ENCODE data around the gene LRIG2.
"Not testable (repeated sequence)": the region's sequence is repeated elsewhere in the genome, so short reads cannot be mapped to it uniquely, and the experiment has no call there.

The LRIG2 gene

DNA sequence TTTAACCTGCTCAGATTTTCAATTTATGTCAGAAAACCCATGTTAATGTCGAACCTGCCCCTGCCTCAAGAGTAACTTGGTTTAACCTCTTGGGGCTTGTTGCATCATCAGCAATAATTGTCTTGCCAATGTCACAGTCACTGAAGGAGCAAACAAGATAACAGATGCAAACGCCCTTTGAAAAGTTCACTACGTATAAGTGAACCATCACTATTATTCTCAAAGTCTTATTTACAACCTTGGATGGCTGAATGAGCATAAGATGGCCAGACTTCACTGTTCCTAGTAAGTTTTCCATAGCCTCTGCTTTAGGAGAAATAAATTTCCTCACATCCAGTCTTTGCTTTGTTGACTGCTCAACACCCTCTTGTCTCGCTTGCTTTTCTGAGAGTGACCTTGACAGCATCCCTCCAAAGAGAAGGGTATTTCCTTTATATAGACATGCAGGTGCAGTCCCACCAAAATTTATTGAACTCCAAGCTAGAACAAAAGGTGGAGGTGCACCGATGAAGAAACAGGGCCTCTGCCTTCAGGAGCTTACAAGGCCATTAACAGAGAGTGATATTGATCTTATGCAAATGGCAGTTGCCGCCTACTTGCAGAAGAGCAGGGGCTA is 749 bp upstream of the LRIG2 start:
- no peaks in the 10 kb centered on the region for H3K9me2 ChIP-seq (replicated peaks; ENCODE audit: low read depth, low read length)
- H3K36me3 ChIP-seq (ENCODE audit: insufficient read depth, low read length), result no peaks in the 10 kb centered on the region
- H3K9ac ChIP-seq (ENCODE audit: low read depth, low read length, poor library complexity, severe bottlenecking), result peak overlapping the region; percentile 83
- peaks cover 39% of the 10 kb centered on the region for H3K79me2 ChIP-seq (ENCODE audit: insufficient read depth, low read length)
- no peaks in the 10 kb centered on the region for H3K9me3 ChIP-seq (ENCODE audit: insufficient read depth, low read depth, low read length)
- no peaks in the 10 kb centered on the region for H3K27me3 ChIP-seq (ENCODE audit: insufficient read depth, low read length, poor library complexity, severe bottlenecking)
- TF ChIP-seq, protein P1, sequence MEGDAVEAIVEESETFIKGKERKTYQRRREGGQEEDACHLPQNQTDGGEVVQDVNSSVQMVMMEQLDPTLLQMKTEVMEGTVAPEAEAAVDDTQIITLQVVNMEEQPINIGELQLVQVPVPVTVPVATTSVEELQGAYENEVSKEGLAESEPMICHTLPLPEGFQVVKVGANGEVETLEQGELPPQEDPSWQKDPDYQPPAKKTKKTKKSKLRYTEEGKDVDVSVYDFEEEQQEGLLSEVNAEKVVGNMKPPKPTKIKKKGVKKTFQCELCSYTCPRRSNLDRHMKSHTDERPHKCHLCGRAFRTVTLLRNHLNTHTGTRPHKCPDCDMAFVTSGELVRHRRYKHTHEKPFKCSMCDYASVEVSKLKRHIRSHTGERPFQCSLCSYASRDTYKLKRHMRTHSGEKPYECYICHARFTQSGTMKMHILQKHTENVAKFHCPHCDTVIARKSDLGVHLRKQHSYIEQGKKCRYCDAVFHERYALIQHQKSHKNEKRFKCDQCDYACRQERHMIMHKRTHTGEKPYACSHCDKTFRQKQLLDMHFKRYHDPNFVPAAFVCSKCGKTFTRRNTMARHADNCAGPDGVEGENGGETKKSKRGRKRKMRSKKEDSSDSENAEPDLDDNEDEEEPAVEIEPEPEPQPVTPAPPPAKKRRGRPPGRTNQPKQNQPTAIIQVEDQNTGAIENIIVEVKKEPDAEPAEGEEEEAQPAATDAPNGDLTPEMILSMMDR (conservative IDR thresholded peaks at IDR 0.05; ENCODE audit: low read length), result no peak
- TF ChIP-seq EZH2phosphoT487 (IDR thresholded peaks at IDR 0.05; ENCODE audit: borderline replicate concordance), result no peak
- peak overlapping the region; percentile 68 for H3K4me2 ChIP-seq (ENCODE audit: low read depth, low read length, poor library complexity, severe bottlenecking)
- H4K20me1 ChIP-seq (ENCODE audit: insufficient read depth, low read length, poor library complexity, severe bottlenecking), result peaks cover 27% of the 10 kb centered on the region
- peaks cover 19% of the 10 kb centered on the region for H3K4me1 ChIP-seq (ENCODE audit: insufficient read depth, low read length, poor library complexity, severe bottlenecking)
- H3F3A ChIP-seq (ENCODE audit: low read depth), result no peaks in the 10 kb centered on the region
- H3K4me3 ChIP-seq (ENCODE audit: low read length, poor library complexity, severe bottlenecking), result peak overlapping the region; percentile 86
- peak overlapping the region; percentile 96 for H2AFZ ChIP-seq (ENCODE audit: low read length)

DNA sequence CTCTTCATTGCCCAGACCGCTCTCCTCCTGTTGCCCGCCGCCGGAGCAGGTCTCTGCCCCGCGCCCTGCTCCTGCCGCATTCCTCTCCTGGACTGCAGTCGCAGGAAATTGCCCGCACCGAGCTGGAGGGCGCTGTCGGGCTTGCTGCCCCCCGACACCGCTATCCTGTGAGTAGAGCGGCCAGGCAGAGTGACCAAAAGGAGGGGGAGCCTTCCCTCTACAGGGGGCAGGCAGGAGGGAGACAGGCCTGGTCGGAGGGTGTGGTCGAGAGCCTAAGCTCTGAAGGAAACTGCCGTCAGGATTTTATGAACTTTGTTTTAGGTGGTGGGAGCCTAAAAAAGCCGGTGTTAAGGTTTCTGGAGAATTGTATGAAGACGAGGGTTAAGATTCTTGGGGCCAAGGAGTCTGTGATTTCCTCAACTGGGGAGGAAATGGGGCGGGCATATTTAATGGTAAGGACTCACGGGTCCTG is 517 bp downstream of the LRIG2 start:
- H3K4me2 ChIP-seq (ENCODE audit: low read depth, low read length, poor library complexity, severe bottlenecking), result peak overlapping the region; percentile 92
- H2AFZ ChIP-seq (ENCODE audit: low read length), result peak overlapping the region; percentile 96
- H4K20me1 ChIP-seq (ENCODE audit: insufficient read depth, low read length, poor library complexity, severe bottlenecking), result peaks cover 30% of the 10 kb centered on the region
- H3K9ac ChIP-seq (ENCODE audit: low read depth, low read length, poor library complexity, severe bottlenecking), result peak overlapping the region; percentile 83
- no peaks in the 10 kb centered on the region for H3K36me3 ChIP-seq (ENCODE audit: insufficient read depth, low read length)
- H3K4me3 ChIP-seq (ENCODE audit: low read length, poor library complexity, severe bottlenecking), result peak overlapping the region; percentile 86
- H3K9me2 ChIP-seq (replicated peaks; ENCODE audit: low read depth, low read length), result no peaks in the 10 kb centered on the region
- H3K9me3 ChIP-seq (ENCODE audit: insufficient read depth, low read depth, low read length), result no peaks in the 10 kb centered on the region
- H3K79me2 ChIP-seq (ENCODE audit: insufficient read depth, low read length), result peaks cover 40% of the 10 kb centered on the region
- no peaks in the 10 kb centered on the region for H3F3A ChIP-seq (ENCODE audit: low read depth)
- TF ChIP-seq EZH2phosphoT487 (IDR thresholded peaks at IDR 0.05; ENCODE audit: borderline replicate concordance), result no peak
- TF ChIP-seq, protein P1 (conservative IDR thresholded peaks at IDR 0.05; ENCODE audit: low read length), result peak; percentile 54
- H3K27me3 ChIP-seq (ENCODE audit: insufficient read depth, low read length, poor library complexity, severe bottlenecking), result no peaks in the 10 kb centered on the region
- H3K4me1 ChIP-seq (ENCODE audit: insufficient read depth, low read length, poor library complexity, severe bottlenecking), result peaks cover 19% of the 10 kb centered on the region

DNA sequence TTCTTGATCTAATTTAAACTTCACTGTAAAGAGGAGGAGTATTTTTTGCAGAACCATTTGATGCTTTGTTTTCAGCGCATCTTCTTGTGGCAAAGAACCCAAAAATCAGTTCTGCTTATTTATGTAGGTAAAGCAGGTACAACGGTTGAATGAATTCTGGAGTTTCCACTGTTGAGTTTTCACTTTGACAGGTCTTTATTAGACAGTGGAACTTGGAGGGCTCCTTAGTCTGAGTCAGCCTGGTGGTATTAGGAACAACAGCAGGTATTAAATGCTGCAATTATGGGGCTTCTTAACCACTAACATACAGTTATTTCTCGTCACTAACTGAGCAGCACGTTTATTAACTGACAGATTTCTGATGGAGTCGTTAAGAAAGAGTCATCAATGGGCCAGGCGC is 1.2 kb downstream of the LRIG2 start:
- Histone ChIP-seq H4K20me1 (ENCODE audit: insufficient read depth, low read length, poor library complexity, severe bottlenecking) (peaks cover 30% of the 10 kb centered on the region), H3K9me3 (ENCODE audit: insufficient read depth, low read depth, low read length) (no peaks in the 10 kb centered on the region), H3F3A (ENCODE audit: low read depth) (no peaks in the 10 kb centered on the region), H3K9me2 (replicated peaks; ENCODE audit: low read depth, low read length) (no peaks in the 10 kb centered on the region), H3K4me1 (ENCODE audit: insufficient read depth, low read length, poor library complexity, severe bottlenecking) (peaks cover 19% of the 10 kb centered on the region), H3K4me3 (ENCODE audit: low read length, poor library complexity, severe bottlenecking) (peak overlapping the region; percentile 86), H3K36me3 (ENCODE audit: insufficient read depth, low read length) (no peaks in the 10 kb centered on the region), H3K9ac (ENCODE audit: low read depth, low read length, poor library complexity, severe bottlenecking) (peak overlapping the region; percentile 83), H3K27me3 (ENCODE audit: insufficient read depth, low read length, poor library complexity, severe bottlenecking) (no peaks in the 10 kb centered on the region), H3K4me2 (ENCODE audit: low read depth, low read length, poor library complexity, severe bottlenecking) (peak overlapping the region; percentile 92), H2AFZ (ENCODE audit: low read length) (no peak overlapping the region), H3K79me2 (ENCODE audit: insufficient read depth, low read length) (peaks cover 40% of the 10 kb centered on the region)
- TF ChIP-seq, protein P1 (conservative IDR thresholded peaks at IDR 0.05; ENCODE audit: low read length), result no peak
- TF ChIP-seq EZH2phosphoT487 (IDR thresholded peaks at IDR 0.05; ENCODE audit: borderline replicate concordance), result no peak

DNA sequence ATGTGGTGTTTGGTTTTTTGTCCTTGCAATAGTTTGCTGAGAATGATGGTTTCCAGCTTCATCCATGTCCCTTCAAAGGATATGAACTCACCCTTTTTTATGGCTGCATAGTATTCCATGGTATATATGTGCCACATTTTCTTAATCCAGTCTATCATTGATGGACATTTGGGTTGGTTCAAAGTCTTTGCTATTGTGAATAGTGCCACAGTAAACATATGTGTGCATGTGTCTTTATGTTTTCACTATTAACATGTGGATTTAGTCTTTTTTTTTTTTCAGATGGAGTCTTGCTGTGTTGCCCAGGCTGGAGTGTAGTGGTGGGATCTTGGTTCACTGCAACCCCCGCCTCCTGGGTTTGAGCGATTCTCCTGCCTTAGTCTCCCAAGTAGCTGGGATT is 5.0 kb downstream of the LRIG2 start:
- not testable (repeated sequence) for H2AFZ ChIP-seq (ENCODE audit: low read length); H3F3A ChIP-seq (ENCODE audit: low read depth); H3K9me3 ChIP-seq (ENCODE audit: insufficient read depth, low read depth, low read length); H3K27me3 ChIP-seq (ENCODE audit: insufficient read depth, low read length, poor library complexity, severe bottlenecking); H3K36me3 ChIP-seq (ENCODE audit: insufficient read depth, low read length); H3K9me2 ChIP-seq (replicated peaks; ENCODE audit: low read depth, low read length); H3K4me3 ChIP-seq (ENCODE audit: low read length, poor library complexity, severe bottlenecking); H3K9ac ChIP-seq (ENCODE audit: low read depth, low read length, poor library complexity, severe bottlenecking); H3K4me2 ChIP-seq (ENCODE audit: low read depth, low read length, poor library complexity, severe bottlenecking)
- peaks cover 12% of the 10 kb centered on the region for H3K4me1 ChIP-seq (ENCODE audit: insufficient read depth, low read length, poor library complexity, severe bottlenecking)
- peaks cover 40% of the 10 kb centered on the region for H3K79me2 ChIP-seq (ENCODE audit: insufficient read depth, low read length)
- H4K20me1 ChIP-seq (ENCODE audit: insufficient read depth, low read length, poor library complexity, severe bottlenecking), result peaks cover 30% of the 10 kb centered on the region

Measured in Loucy (cell line).